OCI-LY7 (cell line): ENCODE measurements around the gene AARS2. TPM values are rescaled to one million over a fixed set of nuclear protein-coding genes. Genes with fewer than 3 reads are reported as not detected.

Source experiments
- BruUV-seq: library from RNA; stranded (reverse); fragments of 400-500 nt; replicated peaks from 2 replicates; lab custom pipeline; 2021; lab: Mats Ljungman, UMichigan
- CTCF ChIA-PET: fragments of 300-600 bp; sonication (Branson Sonifier 250); formaldehyde crosslinking; loops from one replicate; lab custom pipeline; 2022; ENCODE audit warnings: antibody characterized with exemption; ENCODE audit not compliant: unreplicated experiment; lab: Charles Lee
- POLR2A ChIA-PET: fragments of 300-600 bp; sonication (Branson Sonifier 250); formaldehyde crosslinking; loops from one replicate; lab custom pipeline; 2022; ENCODE audit warnings: antibody characterized with exemption; lab: Charles Lee
- DNase-seq: peaks from one replicate; pipeline ENCODE4 v3.0.0-alpha.2; 2015; ENCODE audit warnings: low spot score
- H2AFZ ChIP-seq: fragments of 200-600 bp; sonication (generic), shearing (Covaris generic); 2 replicates; pipeline ENCODE4 v1.6.1; 2014; ENCODE audit warnings: mild to moderate bottlenecking, antibody characterized with exemption, low read length, moderate library complexity
- H3K27ac ChIP-seq: fragments of 200-600 bp; sonication (generic); 2 replicates; pipeline ENCODE4 v1.5.1; 2014; ENCODE audit warnings: mixed run types, low read depth, mild to moderate bottlenecking, moderate library complexity, low read length, inconsistent platforms; ENCODE audit not compliant: poor library complexity, severe bottlenecking
- H3K36me3 ChIP-seq: fragments of 200-600 bp; sonication (generic); 2 replicates; pipeline ENCODE4 v1.6.1; 2014; ENCODE audit warnings: mild to moderate bottlenecking, antibody characterized with exemption, low read length, moderate library complexity, mixed read lengths; ENCODE audit not compliant: insufficient read depth
- H3K4me1 ChIP-seq: fragments of 200-600 bp; sonication (generic); 2 replicates; pipeline ENCODE4 v1.5.1; 2014; ENCODE audit warnings: mild to moderate bottlenecking, low read length; ENCODE audit not compliant: insufficient read depth, poor library complexity, severe bottlenecking
- H3K4me2 ChIP-seq: fragments of 200-600 bp; sonication (generic); 2 replicates; pipeline ENCODE4 v1.6.1; 2014; ENCODE audit warnings: mild to moderate bottlenecking, low read length
- H3K4me3 ChIP-seq: fragments of 200-600 bp; sonication (generic); 2 replicates; pipeline ENCODE4 v1.5.1; 2014; ENCODE audit warnings: mild to moderate bottlenecking, low read depth, low read length; ENCODE audit not compliant: poor library complexity, severe bottlenecking
- H3K79me2 ChIP-seq: fragments of 200-600 bp; sonication (generic); 2 replicates; pipeline ENCODE4 v1.6.1; 2016; ENCODE audit warnings: low read depth, mild to moderate bottlenecking, low read length, moderate library complexity, mixed read lengths; ENCODE audit not compliant: insufficient read depth
- H3K9me2 ChIP-seq: fragments of 200-600 bp; sonication (generic); 2 replicates; pipeline ENCODE4 v1.6.1; 2016; ENCODE audit warnings: mild to moderate bottlenecking, low read length, mixed read lengths; ENCODE audit not compliant: insufficient read depth
- H3K9me3 ChIP-seq: fragments of 200-600 bp; sonication (generic); 2 replicates; pipeline ENCODE4 v1.6.1; 2014; ENCODE audit warnings: mild to moderate bottlenecking, mixed run types, low read length, mixed read lengths
- H4K20me1 ChIP-seq: fragments of 200-600 bp; sonication (generic); 2 replicates; pipeline ENCODE4 v1.6.1; 2014; ENCODE audit warnings: mild to moderate bottlenecking, antibody characterized with exemption, low read length, moderate library complexity, mixed read lengths; ENCODE audit not compliant: insufficient read depth
- CTCF ChIP-seq: fragments of 200-600 bp; sonication (generic); conservative IDR thresholded peaks from 2 replicates; pipeline ENCODE4 v1.5.1; 2014; ENCODE audit warnings: mild to moderate bottlenecking, antibody characterized with exemption, low read length, moderate library complexity, mixed read lengths
- EZH2phosphoT487 ChIP-seq: fragments of 200-600 bp; sonication (generic); IDR thresholded peaks from 2 replicates; pipeline ENCODE4 v1.6.1; 2018; ENCODE audit warnings: low read depth, borderline replicate concordance, mild to moderate bottlenecking, mixed run types, antibody characterized with exemption, low read length, moderate library complexity, mixed read lengths
- intact Hi-C: fragments of 100-400 bp; cut with micrococcal nuclease; formaldehyde crosslinking; loops from one replicate; pipeline ENCODE4 v1.10.0; 2022; ENCODE audit not compliant: unreplicated experiment
- total RNA-seq, 2 experiments: library from RNA; depleted of rRNA in 1 of 2; stranded (reverse); fragments of >200 nt in 1 of 2; shearing (Covaris generic) in 1 of 2; gene quantifications; 2 replicates each; pipeline ENCODE4 v1.2.3, GENCODE V29; 2014 to 2022

Gene AARS2
- total RNA-seq, 2 experiments from 2014 or later, result 20.7 to 22.0 TPM

- H4K20me1 ChIP-seq, result no peaks in the 10 kb centered on the region
- TF ChIP-seq EZH2phosphoT487 (no peak), CTCF (no peak)
- H3K4me2 ChIP-seq, result no peak overlapping the region
- intact Hi-C loops, result no loop called here
- no peaks in the 10 kb centered on the region for H3K79me2 ChIP-seq
- ChIA-PET CTCF (no interaction called here), POLR2A (interaction anchor here (1.1 kb wide), 1 partner anchor 10 kb away, joined by 3 read pairs; no protein-coding TSS in a partner anchor)
- no peak overlapping the region for H3K27ac ChIP-seq
- no peaks in the 10 kb centered on the region for H3K9me3 ChIP-seq
- no peaks in the 10 kb centered on the region for H3K4me1 ChIP-seq
- BruUV-seq, result no TSS peak
- H3K36me3 ChIP-seq, result no peaks in the 10 kb centered on the region
- H2AFZ ChIP-seq, result no peak overlapping the region
- no peaks in the 10 kb centered on the region for H3K9me2 ChIP-seq
- H3K4me3 ChIP-seq, result no peak overlapping the region
- DNase-seq, result no peak
Observed at GRCh38 chr6:44342052-44342451, 28.9 kb upstream of the AARS2 start.

GRCh38 chr6:44341095-44341890 lies 28.1 kb upstream of the AARS2 start:
- DNase-seq, result no peak
- BruUV-seq, result no TSS peak
- Histone ChIP-seq H3K4me2 (no peak overlapping the region), H2AFZ (no peak overlapping the region), H3K9me3 (no peaks in the 10 kb centered on the region), H3K4me3 (no peak overlapping the region), H3K4me1 (no peaks in the 10 kb centered on the region), H4K20me1 (no peaks in the 10 kb centered on the region), H3K9me2 (no peaks in the 10 kb centered on the region), H3K79me2 (no peaks in the 10 kb centered on the region), H3K27ac (no peak overlapping the region), H3K36me3 (no peaks in the 10 kb centered on the region)
- CTCF ChIA-PET, result no interaction called here
- intact Hi-C loops, result no loop called here
- no peak for TF ChIP-seq CTCF
- TF ChIP-seq EZH2phosphoT487, result no peak
- POLR2A ChIA-PET, result interaction anchor here (1.1 kb wide), 1 partner anchor 11 kb away, joined by 3 read pairs; no protein-coding TSS in a partner anchor
